RWPE1 (cell line): ENCODE data around the gene CCL1.

Experiments
- CTCF ChIA-PET: fragments of 350-600 bp; sonication (Branson Sonifier 250); formaldehyde crosslinking; extraction: SDS; loops from one replicate; lab custom pipeline; 2021; lab: Yijun Ruan, JAX
- POLR2A ChIA-PET: fragments of 400-600 bp; formaldehyde crosslinking; extraction: SDS; loops from one replicate; lab custom pipeline; 2020; ENCODE audit warnings: antibody characterized with exemption; ENCODE audit not compliant: low non-redundant PET; lab: Yijun Ruan, JAX
- DNase-seq: peaks from one replicate; pipeline ENCODE4 v3.0.0; 2012; ENCODE audit warnings: low spot score
- H3K27ac ChIP-seq: fragments of 450-650 bp; 2 replicates; pipeline ENCODE4 v1.5.1; 2017
- TF ChIP-seq, protein P1 (sequence below): fragments of 450-650 bp; conservative IDR thresholded peaks from 2 replicates; pipeline ENCODE4 v1.5.1; 2017; ENCODE audit warnings: low read depth, mild to moderate bottlenecking

Gene CCL1

DNA sequence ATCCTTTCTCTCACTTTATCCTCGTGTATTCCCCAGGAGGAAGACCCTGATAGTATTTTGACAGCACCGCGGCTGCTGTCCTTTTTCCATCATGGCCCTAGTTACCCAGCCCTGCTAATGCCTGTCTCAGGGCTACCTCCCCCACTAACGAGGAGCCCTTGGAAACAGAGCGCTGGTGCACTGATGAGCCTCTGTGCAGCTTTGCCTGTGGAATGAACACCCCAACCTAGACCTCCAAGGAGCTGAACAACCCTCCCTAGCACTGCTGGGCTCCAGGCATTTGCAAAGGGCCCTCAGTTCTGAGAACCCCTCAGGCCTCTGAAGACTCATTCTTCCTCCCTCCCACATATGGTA is 23.3 kb upstream of the CCL1 start:
- H3K27ac ChIP-seq: no peak overlapping the region
- DNase-seq: no peak
- TF ChIP-seq, protein P1, sequence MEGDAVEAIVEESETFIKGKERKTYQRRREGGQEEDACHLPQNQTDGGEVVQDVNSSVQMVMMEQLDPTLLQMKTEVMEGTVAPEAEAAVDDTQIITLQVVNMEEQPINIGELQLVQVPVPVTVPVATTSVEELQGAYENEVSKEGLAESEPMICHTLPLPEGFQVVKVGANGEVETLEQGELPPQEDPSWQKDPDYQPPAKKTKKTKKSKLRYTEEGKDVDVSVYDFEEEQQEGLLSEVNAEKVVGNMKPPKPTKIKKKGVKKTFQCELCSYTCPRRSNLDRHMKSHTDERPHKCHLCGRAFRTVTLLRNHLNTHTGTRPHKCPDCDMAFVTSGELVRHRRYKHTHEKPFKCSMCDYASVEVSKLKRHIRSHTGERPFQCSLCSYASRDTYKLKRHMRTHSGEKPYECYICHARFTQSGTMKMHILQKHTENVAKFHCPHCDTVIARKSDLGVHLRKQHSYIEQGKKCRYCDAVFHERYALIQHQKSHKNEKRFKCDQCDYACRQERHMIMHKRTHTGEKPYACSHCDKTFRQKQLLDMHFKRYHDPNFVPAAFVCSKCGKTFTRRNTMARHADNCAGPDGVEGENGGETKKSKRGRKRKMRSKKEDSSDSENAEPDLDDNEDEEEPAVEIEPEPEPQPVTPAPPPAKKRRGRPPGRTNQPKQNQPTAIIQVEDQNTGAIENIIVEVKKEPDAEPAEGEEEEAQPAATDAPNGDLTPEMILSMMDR: no peak
- CTCF ChIA-PET: no interaction called here
- POLR2A ChIA-PET: no interaction called here

DNA sequence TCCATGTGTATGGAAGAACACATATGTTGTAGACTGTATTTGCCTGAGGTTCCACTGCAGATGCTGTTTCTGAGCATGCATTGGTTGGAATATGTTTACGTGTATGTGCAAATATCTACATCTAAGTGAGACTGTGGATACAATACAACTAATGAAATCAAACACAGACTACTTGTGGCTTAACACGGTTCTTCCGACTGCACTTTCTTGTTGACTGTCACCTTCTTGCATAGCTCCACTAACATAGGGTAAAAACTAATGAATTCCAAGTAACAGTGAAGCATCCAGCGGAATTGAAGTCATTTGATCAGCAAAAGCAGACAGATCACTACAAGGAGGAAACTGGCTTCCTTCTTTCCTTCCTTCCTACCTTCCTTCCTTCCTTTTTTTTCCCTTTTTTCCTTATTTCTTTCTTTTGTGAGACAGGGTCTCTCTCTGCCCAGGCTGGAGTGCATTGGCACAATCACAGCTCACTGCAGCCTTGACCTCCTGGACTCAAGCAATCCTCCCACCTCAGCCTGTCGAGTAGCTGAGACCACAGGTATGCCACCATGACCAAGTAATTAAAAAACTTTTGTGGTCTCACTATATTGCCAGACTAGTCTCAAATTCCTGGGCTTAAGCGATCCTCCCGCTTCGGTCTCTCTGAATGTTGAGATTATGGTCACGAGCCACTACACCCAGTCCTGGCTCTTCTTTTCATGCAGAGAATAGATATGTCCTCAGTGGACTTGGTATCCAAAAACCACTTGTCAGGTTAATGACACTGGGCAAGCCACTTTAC is 22.0 kb upstream of the CCL1 start:
- H3K27ac ChIP-seq: no peak overlapping the region
- DNase-seq: no peak
- ChIA-PET POLR2A (no interaction called here), CTCF (interaction anchor here (0.6 kb wide), 1 partner anchor 567 kb away, joined by 3 read pairs; no protein-coding TSS in a partner anchor)
- TF ChIP-seq, protein P1: no peak

DNA sequence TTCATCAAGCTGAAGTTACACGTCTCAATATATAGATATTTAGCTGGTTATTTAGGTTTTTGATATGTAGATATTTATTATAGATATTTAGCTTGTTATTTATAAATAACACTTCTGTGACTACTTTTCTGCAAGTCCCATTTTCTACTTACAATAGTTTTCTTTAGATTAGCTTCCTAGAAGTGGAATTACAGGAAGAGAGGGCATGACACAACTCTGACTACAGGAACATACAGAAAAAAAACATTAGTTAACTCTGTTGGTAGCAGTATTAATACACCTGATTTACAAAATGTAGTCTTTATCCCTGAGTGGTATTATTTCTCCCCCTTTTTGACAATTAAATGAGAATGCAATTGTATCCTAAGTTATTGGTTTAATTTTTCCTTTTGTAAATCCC is 21.2 kb upstream of the CCL1 start:
- no peak overlapping the region for H3K27ac ChIP-seq
- ChIA-PET CTCF (interaction anchor here (0.6 to 0.9 kb wide), 3 partner anchors 36 to 568 kb away, joined by 3 to 5 read pairs (median 3); no protein-coding TSS in a partner anchor), POLR2A (no interaction called here)
- no peak for DNase-seq
- TF ChIP-seq, protein P1: no peak

DNA sequence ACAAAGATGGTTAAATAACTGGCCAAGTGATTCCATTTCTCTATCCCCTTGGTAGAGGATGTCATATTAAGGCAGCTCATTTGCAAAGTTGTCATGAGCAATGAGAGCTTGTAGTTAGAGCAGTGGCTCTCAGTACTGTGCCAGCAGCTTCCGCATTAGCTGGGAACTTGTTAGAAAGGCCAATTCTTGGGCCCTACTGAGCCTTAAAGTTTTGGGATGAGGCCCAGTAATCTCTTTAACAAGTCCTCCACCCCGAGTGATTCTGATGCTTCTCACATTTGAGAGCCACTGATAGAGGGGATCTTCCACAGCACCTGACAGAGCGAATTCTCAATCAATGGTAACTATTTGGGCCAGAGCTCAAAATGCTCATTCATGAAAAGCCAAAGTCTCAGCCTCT is 20.2 kb upstream of the CCL1 start:
- ChIA-PET POLR2A (no interaction called here), CTCF (interaction anchor here (0.9 to 1.4 kb wide), 2 partner anchors 22 to 37 kb away, joined by 3 read pairs; no protein-coding TSS in a partner anchor)
- no peak for DNase-seq
- TF ChIP-seq, protein P1: no peak
- no peak overlapping the region for H3K27ac ChIP-seq

DNA sequence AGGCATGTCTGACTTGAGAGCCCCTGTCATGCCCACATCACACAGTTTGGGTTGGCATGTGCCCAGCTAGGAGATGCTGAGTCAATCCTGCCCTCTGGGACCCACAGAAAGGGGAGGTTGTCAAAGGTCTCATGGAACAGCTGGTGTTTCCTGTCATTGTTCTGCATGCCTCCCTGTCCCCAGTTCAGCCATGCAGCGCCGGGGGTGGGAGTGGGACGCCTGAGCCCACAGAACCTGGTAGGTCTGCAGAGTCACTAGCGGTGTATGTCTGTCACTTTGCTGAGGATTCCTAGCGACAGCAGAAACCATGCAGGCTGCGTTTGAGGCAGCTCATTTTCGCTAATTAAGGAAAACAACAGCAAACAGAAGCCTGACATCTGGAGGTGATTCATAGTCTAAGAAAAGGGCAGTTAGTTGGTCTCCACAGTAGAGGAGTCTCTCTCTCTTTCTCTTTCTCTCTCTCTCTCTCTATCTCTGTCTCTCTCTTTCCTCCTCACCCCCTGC is 19.6 kb upstream of the CCL1 start:
- ChIA-PET CTCF (interaction anchor here (0.6 to 1.4 kb wide), 2 partner anchors 21 to 144 kb away, joined by 3 to 4 read pairs; no protein-coding TSS in a partner anchor), POLR2A (no interaction called here)
- TF ChIP-seq, protein P1: no peak
- no peak for DNase-seq
- H3K27ac ChIP-seq: no peak overlapping the region

- H3K27ac ChIP-seq: no peak overlapping the region
- DNase-seq: no peak
- ChIA-PET CTCF (no interaction called here), POLR2A (no interaction called here)
- TF ChIP-seq, protein P1: no peak
Observed at GRCh38 chr17:34379868-34380267, 16.8 kb upstream of the CCL1 start.
